HL-60 (cell line): ENCODE results near the gene TXNIP.

Experiments used
- DNase-seq, 2 experiments: peaks; one replicate each; pipeline ENCODE4 v3.0.0-alpha.2; 2010 to 2020; ENCODE audit warnings: low read depth in 1 of 2, low spot score in 1 of 2
- H3K27ac ChIP-seq: fragments of 250-450 bp; sonication (Bioruptor Pico); replicated peaks from 2 replicates; pipeline ENCODE4 v1.5.1; 2020; ENCODE audit warnings: mild to moderate bottlenecking, moderate library complexity
- H3K27me3 ChIP-seq: fragments of 250-450 bp; sonication (Bioruptor Pico); 2 replicates; pipeline ENCODE4 v1.5.1; 2021; ENCODE audit warnings: mild to moderate bottlenecking, moderate library complexity; ENCODE audit not compliant: insufficient read depth, poor library complexity, severe bottlenecking
- H3K4me3 ChIP-seq: replicated peaks from 2 replicates; pipeline ENCODE4 v1.5.1; 2011; ENCODE audit warnings: mild to moderate bottlenecking, control low read depth, low read length; ENCODE audit not compliant: insufficient read depth
- GABPA ChIP-seq: IDR thresholded peaks from 2 replicates; pipeline ENCODE4 v1.6.1; 2012; ENCODE audit warnings: low read depth
- POLR2AphosphoS5 ChIP-seq: IDR thresholded peaks from 2 replicates; pipeline ENCODE4 v1.6.1; 2012; ENCODE audit warnings: low read depth
- SPI1 ChIP-seq: IDR thresholded peaks from 2 replicates; pipeline ENCODE4 v1.6.1; 2012; ENCODE audit warnings: low read depth, mild to moderate bottlenecking, borderline replicate concordance
- TF ChIP-seq, protein P1 (sequence below): IDR thresholded peaks from one replicate; pipeline ENCODE4 v1.5.1; 2011; ENCODE audit warnings: low read length, control low read depth, inconsistent platforms; ENCODE audit not compliant: insufficient read depth
- TF ChIP-seq, protein P2 (sequence below): IDR thresholded peaks from 2 replicates; pipeline ENCODE4 v1.6.1; 2012; ENCODE audit warnings: low read depth; ENCODE audit not compliant: insufficient replicate concordance

The TXNIP gene

DNA sequence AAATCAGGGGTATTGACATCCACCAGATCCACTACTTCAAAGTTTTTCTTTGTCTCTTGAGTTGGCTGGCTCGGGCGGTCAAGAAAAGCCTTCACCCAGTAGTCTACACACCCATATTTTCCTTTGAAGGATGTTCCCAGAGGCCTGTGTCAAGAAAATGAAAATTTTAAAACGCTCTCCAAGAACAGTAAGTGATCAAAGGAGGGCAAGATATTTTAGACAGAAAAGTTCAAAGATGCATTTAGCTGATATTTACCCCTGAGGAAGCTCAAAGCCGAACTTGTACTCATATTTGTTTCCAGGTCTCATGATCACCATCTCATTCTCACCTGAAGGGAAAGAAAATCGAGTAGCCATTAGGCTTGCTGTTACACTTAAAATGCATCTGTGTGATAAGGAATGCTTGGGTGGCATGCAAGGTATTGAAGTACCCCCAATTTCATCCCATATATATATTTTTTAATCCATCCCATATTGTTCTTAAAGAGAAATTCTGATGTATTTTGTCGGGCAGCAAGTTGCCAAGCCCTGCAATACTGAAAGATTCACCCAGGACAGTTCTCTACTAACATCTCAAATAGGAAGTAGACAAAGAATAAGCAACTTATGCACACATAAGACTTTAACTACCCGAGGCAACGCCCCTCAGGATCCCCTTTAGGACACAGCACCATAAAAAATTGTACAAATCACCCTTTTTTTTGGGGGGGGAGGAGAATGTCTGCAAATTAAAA lies 1.1 kb downstream of the TXNIP start:
- H3K27ac ChIP-seq, result peak overlapping the region; percentile 87
- TF ChIP-seq, protein P1, sequence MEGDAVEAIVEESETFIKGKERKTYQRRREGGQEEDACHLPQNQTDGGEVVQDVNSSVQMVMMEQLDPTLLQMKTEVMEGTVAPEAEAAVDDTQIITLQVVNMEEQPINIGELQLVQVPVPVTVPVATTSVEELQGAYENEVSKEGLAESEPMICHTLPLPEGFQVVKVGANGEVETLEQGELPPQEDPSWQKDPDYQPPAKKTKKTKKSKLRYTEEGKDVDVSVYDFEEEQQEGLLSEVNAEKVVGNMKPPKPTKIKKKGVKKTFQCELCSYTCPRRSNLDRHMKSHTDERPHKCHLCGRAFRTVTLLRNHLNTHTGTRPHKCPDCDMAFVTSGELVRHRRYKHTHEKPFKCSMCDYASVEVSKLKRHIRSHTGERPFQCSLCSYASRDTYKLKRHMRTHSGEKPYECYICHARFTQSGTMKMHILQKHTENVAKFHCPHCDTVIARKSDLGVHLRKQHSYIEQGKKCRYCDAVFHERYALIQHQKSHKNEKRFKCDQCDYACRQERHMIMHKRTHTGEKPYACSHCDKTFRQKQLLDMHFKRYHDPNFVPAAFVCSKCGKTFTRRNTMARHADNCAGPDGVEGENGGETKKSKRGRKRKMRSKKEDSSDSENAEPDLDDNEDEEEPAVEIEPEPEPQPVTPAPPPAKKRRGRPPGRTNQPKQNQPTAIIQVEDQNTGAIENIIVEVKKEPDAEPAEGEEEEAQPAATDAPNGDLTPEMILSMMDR, result no peak
- no peak for TF ChIP-seq POLR2AphosphoS5
- TF ChIP-seq SPI1, result no peak
- TF ChIP-seq, protein P2, sequence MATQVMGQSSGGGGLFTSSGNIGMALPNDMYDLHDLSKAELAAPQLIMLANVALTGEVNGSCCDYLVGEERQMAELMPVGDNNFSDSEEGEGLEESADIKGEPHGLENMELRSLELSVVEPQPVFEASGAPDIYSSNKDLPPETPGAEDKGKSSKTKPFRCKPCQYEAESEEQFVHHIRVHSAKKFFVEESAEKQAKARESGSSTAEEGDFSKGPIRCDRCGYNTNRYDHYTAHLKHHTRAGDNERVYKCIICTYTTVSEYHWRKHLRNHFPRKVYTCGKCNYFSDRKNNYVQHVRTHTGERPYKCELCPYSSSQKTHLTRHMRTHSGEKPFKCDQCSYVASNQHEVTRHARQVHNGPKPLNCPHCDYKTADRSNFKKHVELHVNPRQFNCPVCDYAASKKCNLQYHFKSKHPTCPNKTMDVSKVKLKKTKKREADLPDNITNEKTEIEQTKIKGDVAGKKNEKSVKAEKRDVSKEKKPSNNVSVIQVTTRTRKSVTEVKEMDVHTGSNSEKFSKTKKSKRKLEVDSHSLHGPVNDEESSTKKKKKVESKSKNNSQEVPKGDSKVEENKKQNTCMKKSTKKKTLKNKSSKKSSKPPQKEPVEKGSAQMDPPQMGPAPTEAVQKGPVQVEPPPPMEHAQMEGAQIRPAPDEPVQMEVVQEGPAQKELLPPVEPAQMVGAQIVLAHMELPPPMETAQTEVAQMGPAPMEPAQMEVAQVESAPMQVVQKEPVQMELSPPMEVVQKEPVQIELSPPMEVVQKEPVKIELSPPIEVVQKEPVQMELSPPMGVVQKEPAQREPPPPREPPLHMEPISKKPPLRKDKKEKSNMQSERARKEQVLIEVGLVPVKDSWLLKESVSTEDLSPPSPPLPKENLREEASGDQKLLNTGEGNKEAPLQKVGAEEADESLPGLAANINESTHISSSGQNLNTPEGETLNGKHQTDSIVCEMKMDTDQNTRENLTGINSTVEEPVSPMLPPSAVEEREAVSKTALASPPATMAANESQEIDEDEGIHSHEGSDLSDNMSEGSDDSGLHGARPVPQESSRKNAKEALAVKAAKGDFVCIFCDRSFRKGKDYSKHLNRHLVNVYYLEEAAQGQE, result no peak
- no peak for TF ChIP-seq GABPA
- H3K27me3 ChIP-seq, result no peaks in the 10 kb centered on the region
- no peak for DNase-seq
- H3K4me3 ChIP-seq, result peak overlapping the region; percentile 71

DNA sequence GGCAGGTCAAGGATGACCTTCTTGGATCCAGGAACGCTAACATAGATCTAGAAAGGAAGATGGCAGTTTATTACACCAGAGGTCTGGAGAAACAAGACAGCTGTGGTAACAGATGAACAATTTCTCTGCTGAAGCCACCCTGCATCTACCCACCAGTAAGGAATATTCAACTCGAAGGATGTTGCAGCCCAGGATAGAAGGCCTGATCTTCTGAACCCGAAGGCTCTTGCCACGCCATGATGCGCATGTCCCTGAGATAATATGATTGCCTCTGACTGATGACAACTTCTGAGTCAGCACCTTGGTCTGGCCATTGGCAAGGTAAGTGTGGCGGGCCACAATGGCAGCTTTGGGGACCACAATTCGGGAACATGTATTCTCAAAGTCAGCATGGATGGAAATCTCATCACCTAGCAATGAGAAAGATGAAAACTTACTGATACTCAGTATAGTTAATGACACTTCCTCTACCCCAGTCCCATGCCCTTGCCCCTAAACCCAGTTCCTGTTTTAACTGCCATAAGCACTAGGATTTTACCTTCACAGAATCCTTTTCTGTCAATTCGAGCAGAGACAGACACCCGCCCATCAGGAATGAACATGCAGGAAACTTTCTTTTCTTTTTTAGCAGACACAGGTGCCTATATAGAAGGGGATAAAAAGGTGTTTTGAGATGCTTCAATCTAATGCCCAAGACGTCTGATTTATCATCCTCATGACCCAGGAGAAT lies 1.8 kb downstream of the TXNIP start:
- H3K4me3 ChIP-seq, result peak overlapping the region; percentile 71
- peak in 1 of 2 experiments; percentile 52 for DNase-seq
- TF ChIP-seq POLR2AphosphoS5 (peak; percentile 48; the same call in 1 of the 2 replicates), GABPA (no peak), SPI1 (peak; percentile 97)
- TF ChIP-seq, protein P1, result no peak
- H3K27me3 ChIP-seq, result no peaks in the 10 kb centered on the region
- H3K27ac ChIP-seq, result peak overlapping the region; percentile 87

DNA sequence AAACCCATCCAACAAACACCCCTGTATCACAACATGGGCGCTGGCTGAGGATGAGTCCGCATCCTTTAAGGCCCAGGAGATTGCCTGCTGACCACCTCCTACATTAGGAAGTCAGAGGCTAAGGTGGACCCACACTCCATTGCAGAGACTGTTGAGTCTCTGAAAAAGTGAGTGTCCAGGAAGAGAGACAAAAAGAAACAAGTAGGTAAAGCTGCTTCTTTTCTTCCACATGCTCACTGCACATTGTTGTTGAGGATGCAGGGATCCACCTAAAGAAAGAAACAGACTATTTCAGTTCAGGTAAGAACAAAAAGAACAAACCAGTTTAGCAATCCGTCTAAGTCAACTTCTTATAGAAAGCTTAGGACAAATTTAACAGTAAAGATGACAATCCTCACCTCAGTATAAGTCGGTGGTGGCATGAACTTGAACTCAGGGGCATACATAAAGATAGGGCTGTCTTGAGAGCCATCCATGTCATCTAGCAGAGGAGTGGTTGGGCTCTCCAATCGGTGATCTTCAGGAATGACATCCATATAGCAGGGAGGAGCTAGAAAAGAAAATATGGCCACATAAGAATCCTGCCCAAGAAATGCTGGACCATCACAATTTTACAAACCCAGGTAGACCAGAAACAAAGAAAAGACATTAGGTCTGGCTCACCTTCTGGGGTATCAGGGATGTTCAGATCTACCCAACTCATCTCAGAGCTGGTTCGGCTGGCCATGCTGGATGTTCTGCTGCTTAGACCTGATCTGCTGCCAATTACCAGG lies 2.6 kb downstream of the TXNIP start:
- Histone ChIP-seq H3K27ac (peak overlapping the region; percentile 25; the same call in 1 of the 2 replicates), H3K27me3 (no peaks in the 10 kb centered on the region)

More for the DNA sequence above, 2.6 kb downstream of the TXNIP start:
- H3K4me3 ChIP-seq, result peak overlapping the region; percentile 71
- TF ChIP-seq, protein P2, result no peak
- TF ChIP-seq SPI1, result no peak
- peak; percentile 44; the same call in 1 of the 2 replicates for TF ChIP-seq POLR2AphosphoS5
- TF ChIP-seq, protein P1, result no peak
- no peak for TF ChIP-seq GABPA
- DNase-seq, result no peak
